Measurements from ENCODE around the gene KCTD12.

GRCh38 chr13:76888421-76888820 is 2.2 kb upstream of the KCTD12 start:
- TF ChIP-seq RAD21 (IDR thresholded peaks at IDR 0.05; ENCODE audit: low read depth) (no peak), REST (IDR thresholded peaks at IDR 0.05; ENCODE audit: low read depth) (no peak), EZH2phosphoT487 (IDR thresholded peaks at IDR 0.05; ENCODE audit: borderline replicate concordance) (no peak)
